ENCODE measurements around the gene UNC80.

The UNC80 gene

DNA sequence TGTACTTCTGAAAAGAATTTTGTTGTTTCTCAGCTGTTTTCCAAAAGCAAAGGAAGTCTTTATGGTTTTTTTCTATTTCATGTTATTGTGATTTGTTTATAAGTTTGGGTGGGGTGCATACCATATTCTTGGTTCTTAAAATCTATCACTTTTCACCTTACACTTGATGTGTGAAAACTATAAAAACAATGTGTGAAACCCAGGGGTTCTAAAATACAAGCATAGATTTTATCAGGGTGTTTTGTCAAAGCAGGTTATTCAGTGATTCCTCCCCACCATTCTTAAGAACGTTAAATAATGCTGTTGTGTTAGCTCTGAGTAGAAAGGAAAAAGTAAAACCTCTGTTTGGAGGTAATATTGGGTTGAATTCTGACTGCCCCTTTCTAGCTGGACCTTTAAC lies 248.5 kb downstream of the UNC80 start:
- DNase-seq (ENCODE audit: low read depth, low spot score), result no peak

DNA sequence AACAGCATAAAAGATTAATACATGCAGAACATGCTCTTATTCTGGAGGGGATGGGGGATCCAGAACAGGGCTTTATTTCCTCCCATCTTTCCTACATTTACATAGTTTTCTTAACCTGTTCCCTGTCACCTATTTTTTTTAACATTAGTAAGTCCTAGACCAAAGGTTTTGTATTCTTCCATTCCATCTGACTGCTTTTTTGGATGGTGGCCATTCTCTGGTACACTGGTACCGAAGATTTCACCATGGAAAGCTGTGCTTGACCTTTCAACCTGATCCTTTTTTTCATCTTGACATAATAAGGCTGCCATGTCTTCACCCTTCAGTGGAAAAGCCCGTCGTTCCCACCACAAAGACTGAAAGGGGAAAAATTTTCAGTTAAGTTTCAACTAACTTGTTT lies 251.2 kb downstream of the UNC80 start:
- no peak for DNase-seq (ENCODE audit: low read depth, low spot score)

DNA sequence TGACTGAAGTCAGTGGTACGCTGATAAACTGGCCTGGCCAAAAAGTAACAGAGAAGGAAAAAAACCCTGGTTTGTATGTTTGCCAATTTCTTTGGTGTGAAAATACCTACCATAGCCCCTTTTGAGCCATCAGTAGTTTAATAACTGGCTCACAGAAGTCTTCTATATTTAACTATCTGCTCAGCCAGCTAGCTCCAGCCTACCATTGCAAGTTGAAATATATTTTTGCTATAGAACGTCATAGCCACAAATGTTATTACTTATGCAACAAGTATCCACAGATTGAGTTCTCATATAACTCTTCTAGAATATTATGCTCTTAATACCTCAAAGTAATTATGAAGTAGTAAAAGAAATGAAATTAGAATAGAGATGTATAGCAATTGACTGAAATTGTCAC lies 256.0 kb downstream of the UNC80 start:
- no peak for DNase-seq (ENCODE audit: low read depth, low spot score)

DNA sequence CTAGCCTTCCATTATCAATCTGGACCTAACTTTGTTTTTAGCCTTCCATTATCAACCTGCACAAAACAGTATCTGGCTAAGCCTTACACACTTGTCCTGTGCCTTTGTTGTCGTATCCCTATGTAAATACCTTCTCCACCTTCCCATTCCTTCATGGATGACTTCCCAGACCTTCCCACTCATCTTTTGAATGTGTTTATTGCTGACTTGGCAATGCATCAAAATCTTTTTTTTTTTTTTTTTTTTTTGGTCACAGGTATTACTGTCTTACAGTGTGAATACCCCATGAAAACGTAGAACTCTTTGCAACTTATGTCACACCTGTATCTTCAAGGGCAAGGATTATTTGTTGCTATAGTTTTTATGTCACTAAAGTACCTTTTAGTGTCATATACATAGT lies 256.5 kb downstream of the UNC80 start:
- DNase-seq (ENCODE audit: low read depth, low spot score), result no peak

DNA sequence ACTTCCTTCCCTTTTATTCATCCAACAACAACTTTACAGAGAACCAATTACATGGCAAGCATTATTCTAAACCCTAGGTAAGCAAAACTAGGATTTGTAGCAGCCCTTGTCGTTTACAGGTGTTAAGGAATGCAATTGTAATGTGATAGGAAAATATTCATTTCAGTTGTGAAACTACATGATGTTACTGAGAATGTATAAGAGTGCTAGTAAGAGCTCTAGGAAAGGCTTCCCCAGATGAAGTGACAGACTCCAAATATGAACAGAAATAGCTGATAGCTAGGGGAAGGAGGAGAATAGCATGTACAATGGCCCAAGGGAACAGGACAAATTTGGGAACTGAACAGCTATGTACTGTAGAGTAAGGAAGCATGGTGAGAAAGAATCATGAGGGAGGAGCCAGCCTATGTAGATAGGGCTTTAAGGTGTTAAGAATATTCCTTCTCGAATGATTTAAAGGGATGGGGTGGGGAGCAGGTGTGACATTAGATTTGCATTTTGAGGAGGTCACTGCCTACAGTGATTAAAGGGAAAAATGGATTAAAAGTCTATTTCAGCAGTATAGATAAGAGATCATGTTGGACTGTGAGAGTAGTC lies 262.6 kb downstream of the UNC80 start:
- no peak for DNase-seq (ENCODE audit: low read depth, low spot score)

DNA sequence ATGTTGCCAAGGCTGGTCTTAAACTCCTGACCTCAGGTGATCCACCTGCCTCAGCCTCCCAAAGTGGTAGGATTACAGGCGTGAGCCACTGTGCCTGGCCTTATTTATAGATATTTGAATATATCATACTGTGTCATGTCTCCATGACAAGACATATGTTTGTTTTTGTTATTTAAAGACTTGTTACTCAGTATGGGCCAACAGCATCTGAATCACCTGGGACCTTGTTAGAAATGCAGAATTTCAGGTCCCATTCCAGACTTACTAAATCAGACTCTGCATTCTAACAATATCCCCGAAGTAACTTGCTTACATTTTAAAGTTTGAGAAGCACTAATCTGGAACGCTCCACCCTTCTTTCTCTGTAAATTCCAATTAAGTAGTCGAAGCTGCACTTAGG lies 264.0 kb downstream of the UNC80 start:
- no peak for DNase-seq (ENCODE audit: low read depth, low spot score)

DNA sequence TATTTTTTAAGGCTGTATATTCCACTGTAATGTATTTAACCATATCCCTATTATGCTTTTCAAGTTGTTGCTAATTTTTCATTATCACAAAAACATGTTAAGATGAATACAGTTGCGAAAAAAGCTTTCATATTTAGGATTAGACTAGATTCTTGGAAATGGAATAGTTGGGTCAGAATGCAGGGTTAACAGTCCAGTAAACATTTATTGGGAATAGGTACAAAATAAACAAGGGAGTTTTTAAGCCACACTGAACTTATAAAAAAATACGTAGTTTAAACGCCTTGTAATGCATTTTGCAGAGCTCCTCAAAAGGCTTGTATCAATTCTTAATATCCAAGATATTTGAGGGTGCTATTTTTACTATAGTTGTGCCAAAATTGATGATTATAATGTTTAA lies 266.4 kb downstream of the UNC80 start:
- DNase-seq (ENCODE audit: low read depth, low spot score), result no peak

DNA sequence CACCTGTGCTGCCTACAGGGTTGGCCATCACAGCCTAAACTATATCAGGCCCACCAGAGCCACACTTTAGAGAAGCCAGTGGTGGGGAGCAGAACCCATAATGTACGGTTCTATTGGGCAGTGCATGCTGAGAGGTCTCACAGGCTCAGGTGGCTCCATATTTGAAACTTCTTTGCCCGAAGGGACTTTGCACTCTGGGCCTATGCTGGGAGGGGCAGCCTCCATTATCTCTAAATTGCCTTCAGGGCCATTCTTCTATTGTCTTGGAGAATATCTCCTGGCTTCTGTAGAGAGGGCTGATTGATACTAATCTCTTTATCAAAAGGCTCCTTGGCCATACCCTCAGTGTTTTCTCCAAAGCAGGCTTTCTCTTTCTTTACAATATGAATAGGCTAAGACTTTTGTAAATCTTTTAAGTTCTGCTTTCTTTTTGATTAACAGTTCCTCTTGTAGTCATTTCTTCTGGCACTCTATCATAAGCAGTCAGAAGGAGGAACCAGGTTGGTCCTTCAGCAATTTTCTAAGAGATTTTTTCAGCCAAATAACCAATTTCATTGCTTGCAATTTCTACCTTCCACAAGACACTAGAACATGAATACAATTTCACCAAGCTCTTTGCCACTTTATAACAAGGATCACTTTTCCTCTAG lies 275.3 kb downstream of the UNC80 start:
- DNase-seq (ENCODE audit: low read depth, low spot score), result peak; percentile 64
